ENCODE measurements around the gene MAP3K6.
A peak's percentile ranks its signal among the peaks of the same experiment; 100 is the strongest.
"Not testable (repeated sequence)": the region's sequence is repeated elsewhere in the genome, so short reads cannot be mapped to it uniquely, and the experiment has no call there.

MAP3K6 gene

DNA sequence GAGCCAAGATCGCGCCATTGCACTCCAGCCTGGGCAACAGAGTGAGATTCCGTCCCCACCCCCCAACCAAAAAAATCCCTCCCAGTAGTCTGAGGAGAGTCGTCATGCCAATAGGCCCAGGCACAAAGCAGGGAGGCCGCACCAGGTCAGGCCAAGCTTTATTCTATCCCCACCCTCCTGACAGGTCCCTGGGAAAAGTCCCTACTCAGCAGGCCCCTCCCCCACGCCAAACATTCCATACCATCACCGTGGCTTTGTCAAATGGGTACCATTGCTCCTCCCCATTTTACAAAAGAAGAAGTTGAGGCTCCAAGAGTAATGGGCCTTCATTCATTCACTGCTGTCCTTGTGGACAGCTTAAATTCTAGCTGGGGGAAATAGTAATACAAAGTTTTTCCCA, 31.0 kb upstream of the MAP3K6 start:
- DNase-seq (ENCODE audit: low read depth) = no peak

DNA sequence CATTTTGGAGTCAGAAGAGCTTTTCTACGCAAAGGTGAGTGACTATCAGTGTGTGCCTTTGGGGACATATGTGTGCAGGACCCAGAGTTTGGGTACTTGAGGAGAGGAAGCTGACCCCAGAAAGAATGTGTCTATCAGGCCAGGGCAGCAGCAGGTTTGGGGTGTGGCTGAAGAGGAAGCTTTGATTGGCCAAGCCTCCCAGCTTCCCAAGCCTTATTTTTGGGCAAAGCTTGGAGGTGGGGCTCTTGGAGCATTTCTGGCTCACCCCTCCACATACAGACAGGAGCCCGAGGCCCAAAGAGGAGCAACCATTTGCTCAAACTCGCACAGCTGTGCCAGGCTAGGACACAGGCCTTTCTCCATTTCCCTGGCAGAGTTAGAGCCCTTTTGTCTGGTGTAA, 30.3 kb upstream of the MAP3K6 start:
- no peak for DNase-seq (ENCODE audit: low read depth)

DNA sequence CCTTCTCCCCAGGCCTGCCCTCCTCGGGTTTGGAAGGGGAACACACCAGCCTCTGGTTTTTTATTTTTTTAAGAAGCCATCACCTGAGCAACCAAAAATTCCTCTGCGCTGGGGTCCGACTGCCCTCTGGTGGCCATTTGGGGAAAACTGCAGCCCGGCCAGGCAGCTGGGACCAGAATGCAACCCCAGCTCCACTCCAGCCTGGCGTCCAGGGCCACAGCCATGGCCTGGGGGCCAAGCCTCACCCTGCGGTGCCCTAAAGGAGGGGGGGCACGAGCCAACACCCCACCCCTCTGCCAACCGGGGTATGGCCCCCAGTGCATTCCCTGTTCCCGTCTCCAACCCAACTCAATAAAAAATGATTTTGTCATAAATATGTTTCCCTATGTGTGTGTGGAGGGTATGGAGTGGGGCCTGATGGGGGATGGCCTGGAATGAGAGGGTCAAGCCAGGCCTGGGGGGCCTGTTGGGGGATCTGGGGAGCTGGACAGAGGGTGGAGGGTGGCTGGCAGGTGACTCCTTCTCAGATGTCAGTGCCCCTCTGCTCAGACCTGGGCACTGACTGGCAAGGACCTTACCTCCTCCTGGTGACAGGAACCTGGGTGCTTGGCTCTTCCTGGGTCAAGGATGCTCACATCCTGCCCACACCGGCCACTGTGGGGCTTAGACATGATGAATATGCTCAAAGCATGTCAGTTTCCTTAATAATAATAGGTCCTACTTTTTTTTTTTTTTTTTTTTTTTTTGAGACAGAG, 28.9 kb upstream of the MAP3K6 start:
- peak; percentile 35 for DNase-seq (ENCODE audit: low read depth)

DNA sequence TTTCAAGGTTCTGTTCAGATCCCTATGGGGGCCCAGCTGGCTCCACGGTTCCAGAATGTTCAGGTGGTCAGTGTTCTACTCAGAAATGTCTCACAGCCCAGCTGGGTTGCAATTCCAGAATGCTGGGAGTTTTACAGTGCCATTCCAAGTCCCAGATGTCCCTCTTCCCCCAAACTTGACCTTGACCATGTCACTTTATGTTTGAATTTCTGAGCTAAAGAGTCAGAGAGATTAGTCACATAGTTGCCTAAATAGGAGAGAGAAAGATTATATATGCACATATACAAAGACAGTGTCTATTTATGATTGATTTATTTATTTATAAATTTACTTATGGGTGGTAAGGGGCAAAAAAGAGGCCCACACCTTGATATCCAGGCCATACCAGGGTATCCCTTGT, 28.2 kb upstream of the MAP3K6 start:
- no peak for DNase-seq (ENCODE audit: low read depth)

DNA sequence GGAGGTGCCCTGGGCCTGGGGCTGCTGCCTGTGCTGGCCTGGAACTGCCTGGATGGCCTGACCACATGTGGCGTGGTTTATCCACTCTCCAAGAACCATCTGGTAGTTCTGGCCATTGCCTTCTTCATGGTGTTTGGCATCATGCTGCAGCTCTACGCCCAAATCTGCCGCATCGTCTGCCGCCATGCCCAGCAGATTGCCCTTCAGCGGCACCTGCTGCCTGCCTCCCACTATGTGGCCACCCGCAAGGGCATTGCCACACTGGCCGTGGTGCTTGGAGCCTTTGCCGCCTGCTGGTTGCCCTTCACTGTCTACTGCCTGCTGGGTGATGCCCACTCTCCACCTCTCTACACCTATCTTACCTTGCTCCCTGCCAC, 27.5 kb upstream of the MAP3K6 start:
- DNase-seq (ENCODE audit: low read depth) = no peak

DNA sequence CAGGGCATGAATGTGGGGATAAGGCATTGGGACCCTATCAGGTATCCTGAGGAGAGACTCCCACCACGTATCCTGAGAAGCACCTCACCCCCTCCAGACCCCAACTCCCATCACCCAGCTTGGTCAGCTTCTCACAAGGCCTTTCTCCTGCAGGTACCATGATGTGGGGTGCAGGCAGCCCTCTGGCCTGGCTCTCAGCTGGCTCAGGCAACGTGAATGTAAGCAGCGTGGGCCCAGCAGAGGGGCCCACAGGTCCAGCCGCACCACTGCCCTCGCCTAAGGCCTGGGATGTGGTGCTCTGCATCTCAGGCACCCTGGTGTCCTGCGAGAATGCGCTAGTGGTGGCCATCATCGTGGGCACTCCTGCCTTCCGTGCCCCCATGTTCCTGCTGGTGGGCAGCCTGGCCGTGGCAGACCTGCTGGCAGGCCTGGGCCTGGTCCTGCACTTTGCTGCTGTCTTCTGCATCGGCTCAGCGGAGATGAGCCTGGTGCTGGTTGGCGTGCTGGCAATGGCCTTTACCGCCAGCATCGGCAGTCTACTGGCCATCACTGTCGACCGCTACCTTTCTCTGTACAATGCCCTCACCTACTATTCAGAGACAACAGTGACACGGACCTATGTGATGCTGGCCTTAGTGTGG, 27.0 kb upstream of the MAP3K6 start:
- DNase-seq (ENCODE audit: low read depth) = no peak

DNA sequence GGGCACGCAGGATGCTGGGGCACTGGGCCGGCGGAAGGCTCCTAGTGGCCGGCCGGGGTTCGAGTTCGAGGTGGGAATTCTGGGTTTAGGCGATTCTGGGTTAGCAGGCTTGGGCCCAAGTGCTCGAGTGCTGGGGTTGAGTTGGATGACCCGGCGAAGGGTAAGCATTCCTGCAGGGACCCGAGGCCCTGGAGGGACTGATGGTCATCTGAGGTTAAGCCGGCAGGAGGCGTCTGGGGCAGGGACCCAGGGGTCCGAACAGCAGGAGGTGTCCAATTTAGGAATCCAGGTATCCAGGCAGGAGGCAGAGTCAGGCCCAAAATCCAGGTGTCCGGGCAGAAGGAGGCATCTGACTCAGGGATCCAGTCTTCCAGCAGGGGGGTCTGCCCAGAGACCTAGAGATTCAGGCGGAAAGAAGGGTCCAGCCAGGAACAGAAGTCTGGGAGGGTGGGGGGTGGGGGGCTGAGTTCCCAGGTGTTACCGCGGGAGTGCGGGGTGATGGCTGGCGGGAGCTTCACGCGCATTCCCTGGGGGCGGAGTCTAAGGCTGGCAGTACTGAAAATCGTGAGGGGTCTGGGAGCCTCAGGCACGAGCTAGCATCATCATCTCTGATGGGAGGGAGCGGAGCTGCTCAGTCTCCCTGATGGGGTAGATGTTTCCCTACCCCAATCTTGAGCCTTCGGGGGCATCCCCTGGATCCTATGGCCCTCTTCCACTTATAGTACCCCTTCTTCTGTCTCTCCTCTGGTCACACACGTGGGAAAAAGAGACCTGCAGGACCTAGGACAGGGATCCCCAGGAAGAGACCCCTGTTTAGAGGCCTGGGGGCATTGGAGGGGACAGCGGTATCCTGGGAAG, 26.2 kb upstream of the MAP3K6 start:
- DNase-seq (ENCODE audit: low read depth) = no peak

DNA sequence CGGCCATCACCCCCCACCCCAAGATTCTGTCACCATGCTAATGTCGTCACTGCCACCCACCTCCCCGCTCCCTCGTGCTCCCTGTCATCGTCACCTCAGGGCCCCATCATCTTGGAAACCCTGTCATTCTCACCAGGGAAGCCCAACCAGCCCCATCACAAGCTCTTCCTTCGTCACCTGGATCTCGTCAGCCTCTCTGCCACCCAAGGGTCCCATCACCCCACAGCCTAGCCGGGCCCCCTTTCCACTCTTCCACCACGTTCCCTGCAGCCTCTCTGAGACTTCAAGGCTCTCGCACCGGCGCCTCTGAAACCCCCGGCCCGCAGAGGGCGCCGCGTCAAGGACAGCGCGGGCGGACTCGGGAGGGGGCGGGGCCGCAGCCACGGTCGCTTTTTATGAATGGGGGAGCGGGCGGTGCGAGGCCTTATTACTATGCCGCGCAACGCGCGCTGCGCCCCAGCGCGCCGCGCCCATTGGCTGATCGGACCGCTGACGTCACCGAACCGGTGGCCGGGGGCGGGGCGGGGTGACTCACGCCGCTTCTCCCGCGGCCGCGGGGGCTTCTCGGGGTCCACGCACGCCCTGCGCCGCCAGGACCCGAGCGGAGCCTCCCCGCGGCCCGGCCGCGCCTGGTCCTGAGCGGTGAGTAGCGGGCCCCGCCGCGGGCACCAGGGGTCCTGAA, 25.5 kb upstream of the MAP3K6 start, which contains the start of gene GPR3:
Gene GPR3 (plus strand): TSS at position 527 of the 682 bp plus-strand sequence. CDS start 1,177 bp downstream, outside the sequence.
- DNase-seq (ENCODE audit: low read depth) = peak; percentile 73

DNA sequence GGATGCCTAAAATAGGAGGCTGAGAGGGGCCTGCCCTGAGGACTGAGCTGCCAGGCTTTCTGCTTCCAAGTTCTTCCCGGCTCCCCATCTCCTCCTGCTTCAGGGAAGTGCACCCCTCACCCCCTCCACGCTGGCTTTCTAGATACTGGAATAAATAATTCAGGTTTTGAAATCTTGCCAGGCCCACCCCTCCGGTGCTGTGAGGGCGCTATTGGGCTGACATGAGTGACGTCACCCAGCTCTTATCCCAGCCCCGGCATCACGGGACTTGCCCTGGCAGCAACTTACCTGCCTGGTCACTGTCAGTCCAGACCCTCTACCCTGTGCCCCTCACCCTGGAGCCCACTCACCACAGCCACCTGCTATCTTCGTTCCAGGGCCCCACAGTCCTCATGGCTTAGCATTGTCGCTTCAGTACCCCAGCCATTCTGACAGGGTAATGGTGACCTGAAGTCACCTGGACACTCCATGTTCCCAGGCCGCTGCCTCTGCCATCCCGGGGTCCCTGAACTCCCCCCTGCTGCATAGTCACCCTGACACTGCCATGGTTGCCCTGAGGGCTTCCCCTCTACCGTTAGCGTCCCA, 24.8 kb upstream of the MAP3K6 start:
- DNase-seq (ENCODE audit: low read depth) = no peak

DNA sequence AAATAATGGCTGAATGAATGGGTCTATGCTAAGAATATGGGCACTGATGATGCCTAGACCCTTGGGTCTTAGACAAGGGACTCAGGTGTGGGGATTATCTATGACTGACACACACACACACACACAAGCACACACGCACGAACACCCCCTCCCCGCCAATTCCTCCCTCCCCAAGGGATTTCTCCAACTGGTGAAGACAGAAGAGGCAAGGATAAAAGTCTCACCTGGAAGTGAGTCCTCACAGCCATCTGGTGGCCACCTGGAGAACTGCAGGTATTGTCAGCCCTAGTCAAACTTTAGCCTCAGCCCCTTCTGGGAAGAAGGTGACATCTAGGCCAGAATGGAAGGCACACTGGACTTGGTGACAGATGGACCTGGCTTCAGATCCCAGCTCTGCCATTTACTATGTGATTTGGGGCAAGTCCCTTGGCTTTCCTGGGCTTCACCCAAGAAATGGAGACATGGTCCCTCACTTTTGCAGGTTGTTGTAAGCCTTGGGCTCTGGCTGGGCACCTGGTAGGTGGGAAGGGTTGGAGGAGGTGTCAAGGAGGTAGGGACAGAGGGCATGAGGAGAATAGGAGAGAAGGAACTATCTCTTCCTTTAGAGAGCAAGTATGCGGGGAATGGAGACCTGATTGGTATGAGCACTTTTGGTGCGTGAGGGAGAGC, 21.7 kb upstream of the MAP3K6 start:
- no peak for DNase-seq (ENCODE audit: low read depth)

DNA sequence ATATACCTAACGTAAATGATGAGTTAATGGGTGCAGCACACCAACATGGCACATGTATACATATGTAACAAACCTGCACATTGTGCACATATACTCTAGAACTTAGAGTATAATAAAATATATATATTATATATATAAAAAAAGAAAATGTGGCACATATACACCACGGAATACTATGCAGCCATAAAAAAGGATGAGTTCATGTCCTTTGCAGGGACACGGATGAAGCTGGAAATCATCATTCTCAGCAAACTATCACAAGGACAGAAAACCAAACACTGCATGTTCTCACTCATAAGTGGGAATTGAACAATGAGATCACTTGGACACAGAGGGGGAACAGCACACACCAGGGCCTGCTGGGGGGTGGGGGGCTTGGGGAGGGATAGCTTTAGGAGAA, 18.0 kb upstream of the MAP3K6 start:
- not testable (repeated sequence) for DNase-seq (ENCODE audit: low read depth)

DNA sequence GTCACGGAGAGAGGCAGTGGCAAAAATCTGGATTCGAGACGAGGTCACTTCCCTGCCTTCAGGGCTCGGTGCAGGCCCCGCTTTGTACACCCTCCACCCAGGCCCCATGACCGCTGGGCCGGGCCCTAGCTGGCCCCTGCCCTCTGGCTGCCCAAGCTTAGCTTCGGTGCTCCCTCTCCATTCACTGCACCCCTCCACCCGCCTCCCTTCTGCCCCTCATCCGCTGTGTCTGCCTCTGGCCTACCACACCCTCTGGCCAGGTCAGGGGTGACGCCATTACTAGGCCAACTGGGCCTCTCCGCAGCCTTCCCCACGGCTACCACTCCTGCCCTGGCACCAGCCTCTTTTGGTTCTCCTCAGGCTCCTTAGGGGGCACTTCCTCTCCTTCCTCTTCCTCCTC, 16.9 kb upstream of the MAP3K6 start:
- no peak for DNase-seq (ENCODE audit: low read depth)

DNA sequence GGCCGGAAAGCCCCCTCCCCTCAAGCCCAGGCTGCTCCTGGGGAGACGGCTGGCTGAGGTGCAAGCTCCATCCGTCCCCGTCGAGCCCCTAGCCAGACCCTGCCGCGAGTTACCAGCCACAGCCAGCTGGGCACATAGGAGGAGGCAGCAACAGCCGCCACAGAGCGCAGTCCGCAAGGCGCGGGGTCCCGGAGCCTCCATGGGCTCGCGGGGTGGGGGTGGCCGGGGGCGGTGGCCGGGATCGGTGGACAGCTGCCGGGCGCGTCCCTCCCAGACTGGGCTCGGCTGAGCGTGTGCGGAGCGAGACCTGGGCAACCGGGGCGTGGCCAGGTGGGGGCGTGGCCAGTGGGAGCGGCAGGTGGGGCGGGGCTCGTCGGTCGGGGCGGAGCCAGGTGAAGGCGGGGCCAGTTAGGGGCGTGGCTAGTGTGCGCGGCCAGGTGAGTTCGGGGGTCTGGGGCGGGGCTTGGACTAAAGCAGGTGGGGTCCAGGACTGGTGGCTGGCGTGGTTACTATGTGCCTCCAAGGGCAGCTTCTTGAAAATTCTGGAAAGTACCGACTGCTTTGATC, 16.4 kb upstream of the MAP3K6 start, which contains the start of gene CD164L2:
Gene CD164L2 (minus strand): TSS at position 295 of the 567 bp plus-strand sequence. CDS start 94 bp downstream, at position 201.
- no peak for DNase-seq (ENCODE audit: low read depth)

DNA sequence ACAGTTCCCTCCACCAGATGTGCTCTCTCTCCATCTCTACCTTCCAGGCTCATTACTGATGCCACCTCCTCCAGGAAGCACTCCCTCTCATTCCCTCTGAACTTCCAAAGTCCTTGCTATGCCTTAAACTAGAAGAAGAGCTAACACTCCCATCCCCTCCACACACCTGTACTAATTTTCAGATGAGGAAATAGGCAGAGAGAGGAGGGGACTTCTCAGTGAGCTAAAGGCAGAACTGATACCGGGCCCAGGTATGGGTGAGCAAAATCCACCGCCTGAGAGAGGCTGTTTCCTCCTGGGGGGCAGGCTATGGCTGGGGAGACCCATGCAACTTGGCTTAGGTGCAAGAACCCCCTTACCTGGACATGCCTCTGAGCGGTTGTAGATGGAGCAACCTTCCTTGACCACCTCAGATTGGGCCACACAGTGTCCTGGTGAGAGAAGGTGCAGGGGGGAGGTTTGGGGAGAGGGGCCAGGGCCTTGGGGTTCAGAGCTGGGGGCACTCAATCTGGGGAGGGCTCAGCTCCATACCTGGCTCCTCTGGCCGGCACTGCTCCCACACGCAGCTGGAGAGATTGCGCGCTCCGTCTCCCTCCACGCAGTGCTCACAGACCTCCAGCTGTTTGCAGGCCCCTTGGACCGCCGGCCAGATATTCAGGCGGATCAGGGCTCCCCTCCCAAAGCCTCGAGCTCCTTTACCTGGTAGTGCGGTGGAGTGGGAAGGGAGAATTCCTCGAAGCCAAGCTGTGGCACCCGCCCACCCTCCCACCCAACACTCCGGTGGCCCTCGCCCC, 15.4 kb upstream of the MAP3K6 start:
- no peak for DNase-seq (ENCODE audit: low read depth)

DNA sequence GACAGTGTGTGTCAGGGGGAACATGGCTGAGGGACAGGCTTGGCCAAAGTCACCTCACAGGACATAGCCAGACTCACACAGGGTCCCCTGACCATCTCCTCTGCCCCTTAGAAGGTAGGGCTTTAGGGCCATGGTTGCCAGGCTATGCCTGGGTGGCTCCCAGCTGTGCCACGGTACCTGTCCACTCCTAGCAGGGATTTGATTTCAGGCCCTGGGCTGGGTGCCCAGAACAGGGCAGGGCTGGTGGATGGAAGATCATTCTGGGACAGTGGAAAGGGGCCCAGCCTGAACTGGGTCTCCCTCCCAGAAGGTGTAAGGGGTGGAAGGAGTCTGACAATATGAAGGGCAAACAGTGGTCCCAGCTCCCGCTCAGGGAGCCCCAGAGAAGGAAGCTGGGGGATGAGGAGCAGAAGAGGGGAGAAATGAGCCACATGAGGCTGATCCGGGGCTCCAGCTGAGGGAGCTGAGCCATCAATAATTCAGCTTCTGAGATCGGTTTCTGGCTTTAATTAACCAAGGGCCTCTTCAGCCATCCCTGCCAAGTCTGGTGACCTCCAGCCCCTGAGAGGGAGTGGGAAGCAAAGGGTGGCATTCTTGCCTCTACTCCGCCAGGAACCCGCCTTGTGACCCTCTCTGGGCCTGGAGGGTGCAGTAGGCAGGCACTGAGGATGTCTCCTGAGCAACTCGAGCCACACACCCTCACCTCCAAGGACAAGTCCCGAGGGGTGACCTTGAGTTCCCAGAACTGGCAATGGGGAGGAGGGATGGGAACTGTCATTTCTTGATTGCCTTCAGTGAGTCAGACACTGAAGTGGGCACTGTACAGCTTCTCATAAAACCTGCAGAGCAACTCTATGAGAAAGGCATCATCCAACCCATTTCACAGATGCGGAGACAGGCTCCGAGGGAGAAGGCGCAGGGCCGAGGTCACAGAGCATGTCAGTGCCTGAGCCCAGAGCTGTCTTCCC, 14.3 kb upstream of the MAP3K6 start:
- DNase-seq (ENCODE audit: low read depth) = no peak

DNA sequence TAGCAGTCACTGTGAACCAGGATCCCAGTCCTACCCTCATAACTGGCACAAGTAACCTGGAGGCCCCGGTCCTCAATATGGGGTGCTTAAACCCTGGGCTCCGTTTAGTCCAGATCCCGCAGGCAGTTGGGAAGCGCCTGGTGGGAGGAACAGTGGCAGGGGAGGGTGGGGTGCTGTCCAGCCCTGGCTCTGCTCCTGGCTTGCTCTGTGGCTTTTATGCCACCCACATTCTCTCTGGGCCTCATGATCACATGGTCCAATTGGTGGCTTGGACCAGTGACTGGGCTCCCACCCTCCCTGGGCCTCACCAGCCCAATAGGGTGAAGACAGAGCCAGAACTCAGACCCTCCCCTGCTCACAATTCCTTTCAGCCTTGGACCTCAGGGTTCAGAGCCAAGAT, 13.5 kb upstream of the MAP3K6 start:
- no peak for DNase-seq (ENCODE audit: low read depth)

DNA sequence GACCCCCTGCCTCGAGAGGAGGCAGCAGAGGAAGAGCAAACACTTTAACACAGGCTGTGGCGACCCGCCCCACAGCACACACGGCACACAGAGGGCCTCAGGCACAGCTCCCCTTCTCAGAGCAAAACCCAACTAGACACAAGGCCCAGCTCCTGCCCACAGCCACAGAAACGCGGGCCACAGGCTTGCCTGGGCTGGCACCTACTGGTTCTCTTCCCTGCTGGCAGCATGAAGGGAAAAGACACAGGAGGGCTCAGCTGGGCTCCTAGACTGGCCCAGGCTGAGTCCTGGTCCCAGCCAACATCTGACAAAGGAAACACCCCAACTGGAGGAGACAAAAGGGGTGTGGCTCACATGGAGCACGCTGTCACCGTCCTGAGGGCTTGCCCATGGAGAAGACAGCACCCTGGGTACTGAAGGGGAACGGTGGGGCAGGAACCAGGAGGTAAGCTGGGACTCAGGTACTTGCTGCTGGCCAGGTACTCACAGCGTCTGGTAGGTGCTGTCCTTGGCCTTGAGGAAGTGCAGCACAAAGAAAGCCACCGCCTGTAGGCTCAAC, 12.9 kb upstream of the MAP3K6 start:
- no peak for DNase-seq (ENCODE audit: low read depth)

DNA sequence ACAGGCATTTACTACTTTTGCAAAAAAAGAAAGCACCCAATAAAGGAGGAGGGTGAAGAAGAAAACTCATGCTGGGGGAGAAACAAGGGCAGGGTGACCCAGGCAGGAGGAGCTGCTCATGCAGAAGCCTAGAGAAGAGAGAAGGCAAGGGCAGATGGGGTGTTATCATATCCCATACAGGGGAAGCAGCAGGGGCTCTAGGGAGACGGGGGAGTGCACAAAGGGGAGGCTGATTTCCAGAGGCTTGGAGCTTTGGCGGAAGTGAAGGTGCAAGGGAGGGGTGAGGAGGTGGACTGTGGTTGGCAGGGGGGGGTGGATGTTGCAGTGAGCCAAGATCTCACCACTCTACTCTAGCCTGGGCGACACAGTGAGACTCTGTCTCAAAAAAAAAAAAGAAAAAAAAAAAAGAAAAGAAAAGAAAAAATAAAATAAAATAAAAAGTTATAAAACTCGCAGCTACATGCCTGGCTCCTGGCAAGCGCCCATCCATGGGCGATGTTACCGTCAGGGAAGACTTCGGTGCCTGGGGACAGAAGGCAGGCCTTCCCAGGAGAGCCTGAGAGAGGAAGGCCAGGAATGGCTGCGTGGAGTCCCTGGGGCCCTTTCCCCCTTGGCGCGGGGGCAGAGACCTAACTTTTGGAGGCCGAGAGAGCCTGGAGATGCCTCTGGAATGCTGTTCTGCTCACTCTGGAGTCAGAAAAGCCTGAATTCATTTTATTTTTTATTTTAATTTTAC, 11.2 kb upstream of the MAP3K6 start:
- DNase-seq (ENCODE audit: low read depth) = no peak
